Activated CD8-positive, alpha-beta memory T cell treated with anti-CD3 and anti-CD28 coated beads, Interleukin-2, amount 50 U/mL, for 1 hour (primary cell): Measurements from ENCODE around the gene PRPF39.
"Not testable (repeated sequence)": the region's sequence is repeated elsewhere in the genome, so short reads cannot be mapped to it uniquely, and the experiment has no call there.

Experiments used
- DNase-seq: peaks from one replicate; pipeline ENCODE4 v3.0.0-alpha.2; 2020; ENCODE audit errors: extremely low read depth

Gene PRPF39

DNA sequence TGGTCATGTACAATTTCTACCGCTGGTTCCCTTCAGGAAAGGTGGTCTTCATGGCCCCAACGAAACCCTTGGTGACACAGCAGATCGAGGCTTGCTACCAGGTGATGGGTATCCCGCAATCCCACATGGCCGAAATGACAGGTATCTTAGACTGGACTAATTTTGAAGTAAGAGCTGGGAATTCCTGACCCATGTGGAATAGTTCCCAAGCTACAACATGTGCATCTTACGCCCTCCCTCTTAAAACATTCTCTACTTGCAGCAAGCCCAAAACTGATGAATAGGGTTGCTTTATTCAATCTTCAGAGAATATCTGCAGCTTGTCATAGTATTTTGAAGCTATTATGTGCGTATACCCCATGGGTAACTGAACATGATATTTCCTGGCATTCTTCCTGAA is 52.5 kb downstream of the PRPF39 start:
- DNase-seq, result no peak

- no peak for DNase-seq
These were observed 56.8 kb downstream of the PRPF39 start for GRCh38 chr14:45140661-45141187.

DNA sequence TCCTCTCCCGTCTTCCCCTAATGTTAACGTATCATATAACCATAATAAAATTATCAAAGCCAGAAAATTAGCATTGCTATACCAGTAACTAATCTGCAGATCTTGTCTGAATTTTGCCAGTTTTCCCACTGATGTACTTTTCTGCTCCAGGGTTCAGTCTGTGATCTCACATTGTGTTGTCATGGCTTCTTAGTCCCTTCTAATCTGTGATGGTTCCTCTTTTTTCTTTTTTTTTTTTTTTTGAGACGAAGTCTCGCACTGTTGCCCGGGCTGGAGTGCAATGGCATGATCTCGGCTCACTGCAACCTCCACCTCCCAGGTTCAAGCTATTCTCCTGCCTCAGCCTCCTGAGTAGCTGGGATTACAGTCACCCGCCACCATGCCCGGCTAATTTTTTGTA is 58.2 kb downstream of the PRPF39 start:
- DNase-seq, result not testable (repeated sequence)

DNA sequence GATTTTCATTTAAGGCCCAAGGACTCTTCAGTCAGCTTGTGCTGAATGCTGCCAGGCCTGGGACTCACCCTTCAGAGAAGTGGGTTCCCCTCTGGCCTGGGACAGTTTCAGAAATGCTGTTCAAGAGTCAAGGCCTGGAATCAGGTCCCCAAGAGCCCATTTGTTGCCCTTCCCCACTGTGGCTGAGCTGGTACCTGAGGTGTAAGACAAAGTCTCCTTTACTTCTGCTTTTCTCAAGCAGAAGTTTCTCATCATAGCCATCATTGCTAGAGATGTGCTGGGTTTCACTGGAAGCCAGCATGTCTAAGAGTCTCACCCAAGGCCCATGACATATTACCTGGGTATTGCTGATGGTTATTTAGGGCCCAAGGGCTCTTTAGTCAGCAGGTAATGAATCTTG is 60.7 kb downstream of the PRPF39 start:
- DNase-seq, result no peak

DNA sequence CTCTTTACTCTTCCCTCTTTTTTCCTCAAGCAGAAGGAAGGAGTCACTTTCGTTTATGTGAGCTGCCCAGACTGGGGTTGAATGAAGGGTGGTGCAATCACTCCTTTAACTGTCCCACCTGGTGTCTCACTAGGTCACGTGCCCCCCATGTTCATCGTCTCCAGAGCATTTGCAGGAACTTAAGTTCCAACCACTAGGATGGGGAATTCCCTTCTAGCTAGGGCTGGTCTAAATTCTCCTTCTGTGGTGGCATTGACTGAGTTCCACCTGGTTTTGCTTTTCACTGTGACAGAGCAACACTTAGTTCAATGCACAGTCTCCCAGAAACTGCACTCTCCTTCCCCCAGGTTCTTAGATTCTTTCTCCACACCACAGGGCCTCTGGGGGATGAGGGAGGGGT is 61.3 kb downstream of the PRPF39 start:
- no peak for DNase-seq

- DNase-seq, result no peak
These were observed 65.7 kb downstream of the PRPF39 start for GRCh38 chr14:45149602-45150001.

DNA sequence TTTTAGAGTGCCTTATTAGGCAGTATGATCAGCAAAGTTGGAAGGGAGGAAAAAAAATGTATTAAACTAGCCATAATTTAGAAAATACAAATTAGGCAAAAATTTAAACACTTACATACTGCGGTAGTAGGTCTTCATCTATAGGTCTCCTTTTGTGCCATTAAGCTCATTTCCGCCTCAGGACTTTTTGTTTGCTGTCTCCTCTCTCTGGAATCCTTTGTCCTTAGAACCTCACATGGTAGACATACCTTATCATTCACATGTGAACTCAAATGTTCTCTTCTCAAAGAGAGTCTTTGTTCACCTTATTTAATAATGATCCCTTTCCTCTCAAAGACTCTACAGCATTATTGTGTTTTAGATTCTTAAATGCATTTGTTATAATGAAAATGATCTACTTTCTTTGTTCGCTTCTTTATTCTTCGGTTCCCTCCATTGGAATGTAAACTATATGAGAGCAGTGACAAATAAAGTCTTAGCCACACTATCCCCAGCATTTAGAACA is 66.5 kb downstream of the PRPF39 start:
- DNase-seq, result no peak

DNA sequence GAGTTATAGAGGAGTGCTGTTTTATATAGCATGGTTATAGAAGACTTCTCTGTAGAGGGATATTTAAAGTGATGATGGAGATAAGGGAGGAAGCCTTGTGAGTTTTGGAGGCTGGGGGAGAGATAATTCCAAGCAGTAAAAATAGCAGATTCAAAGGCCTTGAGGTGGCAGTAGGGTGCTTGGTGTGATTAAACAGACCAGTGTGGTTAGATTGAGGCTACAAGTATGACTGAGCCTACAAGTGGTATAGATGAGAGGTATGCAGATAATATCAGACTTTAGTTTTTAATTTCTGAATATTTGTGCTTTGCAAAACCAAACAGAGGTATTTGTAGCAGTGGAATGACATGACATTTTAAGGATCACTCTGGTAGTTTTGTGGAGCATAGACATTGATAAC is 72.2 kb downstream of the PRPF39 start:
- no peak for DNase-seq
